ENCODE measurements around the gene TOX2.

Gene TOX2

GRCh38 chr20:43916881-43917371, 2.3 kb downstream of the TOX2 start:
- Histone ChIP-seq H3K27ac (ENCODE audit: low read length) (no peak overlapping the region), H3K9me3 (ENCODE audit: control insufficient read depth in 1 of 2, low read length in 2 of 2) (peaks cover 10 to 18% of the 10 kb centered on the region in 2 donors), H3K36me3 (ENCODE audit: control insufficient read depth in 1 of 2, insufficient read depth in 2 of 2, low read length in 2 of 2) (no peaks in the 10 kb centered on the region), H3K4me1 (ENCODE audit: control insufficient read depth in 1 of 2, insufficient read depth in 2 of 2, low read length in 2 of 2) (peaks cover 0 to 19% of the 10 kb centered on the region in 2 donors), H3K4me3 (ENCODE audit: low read depth in 1 of 2, low read length in 2 of 2) (no peak overlapping the region), H3K27me3 (ENCODE audit: low read depth, low read length) (peaks cover 18% of the 10 kb centered on the region)

DNA sequence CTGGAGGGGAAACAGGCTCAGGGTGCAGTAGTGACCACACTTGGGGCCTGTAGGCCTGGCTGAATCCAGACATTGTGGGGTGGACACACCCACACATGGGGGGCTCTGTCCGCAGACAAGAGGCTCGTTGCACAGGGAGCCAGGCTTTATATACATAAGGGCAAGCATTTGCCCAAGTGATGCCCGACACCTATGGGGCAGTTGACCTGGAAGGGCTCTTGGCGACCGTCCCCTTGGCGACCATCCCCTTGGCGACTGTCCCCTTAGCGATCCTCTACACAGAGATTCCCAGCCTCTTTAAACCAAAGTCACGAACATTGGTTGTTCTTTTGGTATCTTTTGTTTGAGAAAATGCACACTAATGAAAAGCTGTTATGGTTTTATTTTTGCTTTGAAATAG, 2.7 kb downstream of the TOX2 start:
- Histone ChIP-seq H3K4me3 (ENCODE audit: low read depth in 1 of 2, low read length in 2 of 2) (no peak overlapping the region), H3K27ac (ENCODE audit: low read length) (no peak overlapping the region), H3K27me3 (ENCODE audit: low read depth, low read length) (peaks cover 18% of the 10 kb centered on the region), H3K36me3 (ENCODE audit: control insufficient read depth in 1 of 2, insufficient read depth in 2 of 2, low read length in 2 of 2) (no peaks in the 10 kb centered on the region), H3K4me1 (ENCODE audit: control insufficient read depth in 1 of 2, insufficient read depth in 2 of 2, low read length in 2 of 2) (peaks cover 0 to 19% of the 10 kb centered on the region in 2 donors), H3K9me3 (ENCODE audit: control insufficient read depth in 1 of 2, low read length in 2 of 2) (peaks cover 7 to 15% of the 10 kb centered on the region in 2 donors)

DNA sequence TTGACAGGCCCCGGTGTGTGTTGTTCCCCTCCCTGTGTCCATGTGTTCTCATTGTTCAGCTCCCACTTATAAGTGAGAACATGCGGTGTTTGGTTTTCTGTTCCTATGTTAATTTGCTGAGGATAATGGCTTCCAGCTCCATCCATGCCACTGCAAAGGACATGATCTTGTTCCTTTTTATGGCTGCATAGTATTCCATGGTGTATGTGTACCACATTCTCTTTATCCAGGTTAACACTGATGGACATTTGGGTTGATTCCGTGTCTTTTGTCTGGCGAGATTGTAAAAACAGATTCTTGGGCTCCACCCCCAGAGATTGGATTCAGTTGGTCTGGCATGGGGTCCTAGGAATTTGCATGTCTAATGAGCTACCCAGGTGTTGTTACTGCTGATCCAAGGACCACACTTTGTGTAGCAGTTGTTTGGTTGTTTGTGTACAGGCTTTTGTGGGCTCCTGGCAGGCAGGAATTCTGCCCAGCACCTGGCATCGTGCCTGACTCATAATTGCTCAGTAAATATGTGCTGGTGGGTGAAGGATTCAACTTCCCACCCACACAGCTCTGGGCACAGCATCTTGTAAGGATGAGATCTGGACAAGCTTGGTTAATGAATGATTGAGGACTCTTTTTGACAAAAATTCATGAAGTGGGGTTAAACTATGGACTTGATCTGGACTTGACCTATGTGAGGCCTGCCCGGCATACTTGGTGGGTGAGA, 5.2 kb downstream of the TOX2 start:
- Histone ChIP-seq H3K27ac (ENCODE audit: low read length) (no peak overlapping the region), H3K4me1 (ENCODE audit: control insufficient read depth in 1 of 2, insufficient read depth in 2 of 2, low read length in 2 of 2) (peaks cover 0 to 15% of the 10 kb centered on the region in 2 donors), H3K4me3 (ENCODE audit: low read depth in 1 of 2, low read length in 2 of 2) (no peak overlapping the region), H3K9me3 (ENCODE audit: control insufficient read depth in 1 of 2, low read length in 2 of 2) (no peaks in the 10 kb centered on the region), H3K27me3 (ENCODE audit: low read depth, low read length) (peaks cover 8% of the 10 kb centered on the region), H3K36me3 (ENCODE audit: control insufficient read depth in 1 of 2, insufficient read depth in 2 of 2, low read length in 2 of 2) (no peaks in the 10 kb centered on the region)

GRCh38 chr20:43920797-43921196, 6.1 kb downstream of the TOX2 start:
- Histone ChIP-seq H3K27me3 (ENCODE audit: low read depth, low read length) (no peaks in the 10 kb centered on the region), H3K4me1 (ENCODE audit: control insufficient read depth in 1 of 2, insufficient read depth in 2 of 2, low read length in 2 of 2) (peaks cover 0 to 7% of the 10 kb centered on the region in 2 donors), H3K4me3 (ENCODE audit: low read depth in 1 of 2, low read length in 2 of 2) (no peak overlapping the region), H3K9me3 (ENCODE audit: control insufficient read depth in 1 of 2, low read length in 2 of 2) (no peaks in the 10 kb centered on the region), H3K27ac (ENCODE audit: low read length) (no peak overlapping the region), H3K36me3 (ENCODE audit: control insufficient read depth in 1 of 2, insufficient read depth in 2 of 2, low read length in 2 of 2) (no peaks in the 10 kb centered on the region)

DNA sequence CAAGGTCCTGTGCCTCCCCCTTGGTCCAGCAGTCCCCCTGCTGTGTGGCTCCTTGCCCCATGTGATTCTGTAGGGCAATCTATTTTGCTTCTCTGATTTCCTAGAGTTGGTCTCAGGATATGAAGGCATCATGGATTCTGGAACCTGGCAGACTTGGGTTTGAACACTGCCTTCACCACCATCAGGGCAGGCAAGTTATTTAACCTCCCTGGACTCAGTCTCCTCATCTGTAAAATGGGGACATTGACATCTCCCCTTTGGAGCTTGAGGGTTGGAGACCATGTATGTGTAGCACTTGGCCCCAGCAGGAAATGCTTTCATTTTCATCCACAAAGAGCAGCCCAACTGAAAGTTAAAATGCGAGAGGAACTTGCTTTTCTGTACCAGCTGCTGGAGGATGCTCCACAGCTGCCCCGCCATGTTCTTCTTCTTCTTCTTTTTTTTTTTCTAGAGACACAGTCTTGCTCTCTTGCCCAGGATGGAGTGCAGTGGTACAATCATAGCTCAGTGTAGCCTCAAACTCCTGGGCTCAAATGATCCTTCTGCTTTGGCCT, 6.7 kb downstream of the TOX2 start:
- Histone ChIP-seq H3K36me3 (ENCODE audit: control insufficient read depth in 1 of 2, insufficient read depth in 2 of 2, low read length in 2 of 2) (no peaks in the 10 kb centered on the region), H3K4me3 (ENCODE audit: low read depth in 1 of 2, low read length in 2 of 2) (no peak overlapping the region), H3K9me3 (ENCODE audit: control insufficient read depth in 1 of 2, low read length in 2 of 2) (no peaks in the 10 kb centered on the region), H3K27me3 (ENCODE audit: low read depth, low read length) (no peaks in the 10 kb centered on the region), H3K27ac (ENCODE audit: low read length) (no peak overlapping the region), H3K4me1 (ENCODE audit: control insufficient read depth in 1 of 2, insufficient read depth in 2 of 2, low read length in 2 of 2) (peaks cover 0 to 2% of the 10 kb centered on the region in 2 donors)

GRCh38 chr20:43922614-43923013, 8.0 kb downstream of the TOX2 start:
- no peak overlapping the region for H3K4me3 ChIP-seq (ENCODE audit: low read depth in 1 of 2, low read length in 2 of 2)
- H3K27me3 ChIP-seq (ENCODE audit: low read depth, low read length), result no peaks in the 10 kb centered on the region
- no peaks in the 10 kb centered on the region for H3K9me3 ChIP-seq (ENCODE audit: control insufficient read depth in 1 of 2, low read length in 2 of 2)
- H3K27ac ChIP-seq (ENCODE audit: low read length), result no peak overlapping the region
- H3K36me3 ChIP-seq (ENCODE audit: control insufficient read depth in 1 of 2, insufficient read depth in 2 of 2, low read length in 2 of 2), result no peaks in the 10 kb centered on the region
- no peaks in the 10 kb centered on the region for H3K4me1 ChIP-seq (ENCODE audit: control insufficient read depth in 1 of 2, insufficient read depth in 2 of 2, low read length in 2 of 2)

DNA sequence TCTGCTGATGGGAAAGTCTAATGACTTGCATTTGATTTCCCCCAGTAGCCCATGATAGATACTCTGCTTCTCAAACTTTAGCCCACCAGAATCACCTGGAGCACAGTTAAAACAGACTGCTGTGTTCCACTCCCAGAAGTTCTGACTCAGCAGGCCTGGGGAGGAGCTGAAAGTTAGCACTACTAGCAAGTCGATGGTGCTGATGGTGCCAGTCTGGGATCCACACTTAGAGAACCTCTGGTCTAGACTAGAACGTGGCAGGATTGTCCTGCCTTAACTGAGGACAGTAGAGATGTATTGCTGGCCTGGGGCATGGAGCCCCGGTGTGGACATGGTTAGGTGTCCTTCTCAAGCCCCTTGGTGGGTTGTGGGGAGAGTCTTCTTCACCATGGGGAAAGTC, 8.7 kb downstream of the TOX2 start:
- no peaks in the 10 kb centered on the region for H3K4me1 ChIP-seq (ENCODE audit: control insufficient read depth in 1 of 2, insufficient read depth in 2 of 2, low read length in 2 of 2)

GRCh38 chr20:43923917-43924316, 9.3 kb downstream of the TOX2 start:
- Histone ChIP-seq H3K27ac (ENCODE audit: low read length) (no peak overlapping the region), H3K36me3 (ENCODE audit: control insufficient read depth in 1 of 2, insufficient read depth in 2 of 2, low read length in 2 of 2) (no peaks in the 10 kb centered on the region), H3K27me3 (ENCODE audit: low read depth, low read length) (no peaks in the 10 kb centered on the region), H3K9me3 (ENCODE audit: control insufficient read depth in 1 of 2, low read length in 2 of 2) (no peaks in the 10 kb centered on the region), H3K4me3 (ENCODE audit: low read depth in 1 of 2, low read length in 2 of 2) (no peak overlapping the region), H3K4me1 (ENCODE audit: control insufficient read depth in 1 of 2, insufficient read depth in 2 of 2, low read length in 2 of 2) (no peaks in the 10 kb centered on the region)

More for the DNA sequence above, 8.7 kb downstream of the TOX2 start:
- no peaks in the 10 kb centered on the region for H3K27me3 ChIP-seq (ENCODE audit: low read depth, low read length)
- H3K9me3 ChIP-seq (ENCODE audit: control insufficient read depth in 1 of 2, low read length in 2 of 2), result no peaks in the 10 kb centered on the region
- H3K4me3 ChIP-seq (ENCODE audit: low read depth in 1 of 2, low read length in 2 of 2), result no peak overlapping the region
- H3K27ac ChIP-seq (ENCODE audit: low read length), result no peak overlapping the region
- H3K36me3 ChIP-seq (ENCODE audit: control insufficient read depth in 1 of 2, insufficient read depth in 2 of 2, low read length in 2 of 2), result no peaks in the 10 kb centered on the region

GRCh38 chr20:43925215-43925614, 10.6 kb downstream of the TOX2 start:
- Histone ChIP-seq H3K27me3 (ENCODE audit: low read depth, low read length) (no peaks in the 10 kb centered on the region), H3K36me3 (ENCODE audit: control insufficient read depth in 1 of 2, insufficient read depth in 2 of 2, low read length in 2 of 2) (no peaks in the 10 kb centered on the region), H3K4me1 (ENCODE audit: control insufficient read depth in 1 of 2, insufficient read depth in 2 of 2, low read length in 2 of 2) (no peaks in the 10 kb centered on the region), H3K9me3 (ENCODE audit: control insufficient read depth in 1 of 2, low read length in 2 of 2) (no peaks in the 10 kb centered on the region), H3K27ac (ENCODE audit: low read length) (no peak overlapping the region), H3K4me3 (ENCODE audit: low read depth in 1 of 2, low read length in 2 of 2) (no peak overlapping the region)

- Histone ChIP-seq H3K27ac (ENCODE audit: low read length) (no peak overlapping the region), H3K9me3 (ENCODE audit: control insufficient read depth in 1 of 2, low read length in 2 of 2) (no peaks in the 10 kb centered on the region), H3K36me3 (ENCODE audit: control insufficient read depth in 1 of 2, insufficient read depth in 2 of 2, low read length in 2 of 2) (no peaks in the 10 kb centered on the region), H3K4me1 (ENCODE audit: control insufficient read depth in 1 of 2, insufficient read depth in 2 of 2, low read length in 2 of 2) (no peaks in the 10 kb centered on the region), H3K4me3 (ENCODE audit: low read depth in 1 of 2, low read length in 2 of 2) (no peak overlapping the region), H3K27me3 (ENCODE audit: low read depth, low read length) (no peaks in the 10 kb centered on the region)
Measured at GRCh38 chr20:43925801-43926200, 11.1 kb downstream of the TOX2 start.

GRCh38 chr20:43926287-43927050, 11.8 kb downstream of the TOX2 start:
- Histone ChIP-seq H3K36me3 (ENCODE audit: control insufficient read depth in 1 of 2, insufficient read depth in 2 of 2, low read length in 2 of 2) (no peaks in the 10 kb centered on the region), H3K4me3 (ENCODE audit: low read depth in 1 of 2, low read length in 2 of 2) (no peak overlapping the region), H3K9me3 (ENCODE audit: control insufficient read depth in 1 of 2, low read length in 2 of 2) (no peaks in the 10 kb centered on the region), H3K4me1 (ENCODE audit: control insufficient read depth in 1 of 2, insufficient read depth in 2 of 2, low read length in 2 of 2) (no peaks in the 10 kb centered on the region), H3K27me3 (ENCODE audit: low read depth, low read length) (no peaks in the 10 kb centered on the region), H3K27ac (ENCODE audit: low read length) (no peak overlapping the region)
